SH-SY5Y (cell line): ENCODE measurements around the gene SLC22A1.

Experiments used
- GATA2 ChIP-seq: IDR thresholded peaks from 2 replicates; pipeline ENCODE4 v1.6.1; 2011; ENCODE audit warnings: mild to moderate bottlenecking, low read depth, low read length
- GATA3 ChIP-seq: IDR thresholded peaks from 2 replicates; pipeline ENCODE4 v1.6.1; 2011; ENCODE audit warnings: low read depth, mild to moderate bottlenecking, low read length, moderate library complexity

DNA sequence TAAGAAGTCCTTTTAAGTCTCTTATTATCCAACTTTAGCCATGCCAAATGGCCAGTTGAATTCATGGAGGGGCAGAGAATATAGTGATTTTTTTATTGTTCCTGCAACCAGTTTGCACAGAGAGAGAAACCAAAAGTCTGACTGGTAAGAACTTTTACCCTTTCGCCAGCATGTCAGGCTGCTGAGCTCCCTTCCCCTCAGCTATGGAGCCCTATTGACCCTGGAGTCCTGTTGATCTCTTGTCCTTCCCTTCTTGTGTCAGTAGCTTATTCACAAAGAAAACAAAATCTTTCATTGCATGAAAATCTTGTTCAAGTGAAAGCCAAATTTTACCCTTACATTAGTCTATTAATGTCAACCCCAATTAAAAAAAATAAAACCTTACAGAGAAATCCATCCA lies 1.5 kb upstream of the SLC22A1 start:
- TF ChIP-seq GATA3 (no peak), GATA2 (no peak)
